MCF 10A (cell line): Measurements from ENCODE around the gene LBP. TPM values are rescaled to one million over a fixed set of nuclear protein-coding genes. Genes with fewer than 3 reads are reported as not detected.

Source experiments
- BruUV-seq: library from RNA; stranded (reverse); fragments of 400-500 nt; replicated peaks from 2 replicates; lab custom pipeline; 2021; lab: Mats Ljungman, UMichigan
- CTCF ChIA-PET: fragments of 300-600 bp; sonication (Branson Sonifier 250); formaldehyde crosslinking; extraction: SDS; loops from one replicate; lab custom pipeline; 2021; ENCODE audit warnings: antibody characterized with exemption, inconsistent platforms; lab: Yijun Ruan, JAX
- POLR2A ChIA-PET: fragments of 300-600, 350-650 bp; sonication (Branson Sonifier 250); formaldehyde crosslinking; extraction: SDS; loops from one replicate; lab custom pipeline; 2020; ENCODE audit warnings: antibody characterized with exemption, inconsistent platforms; lab: Yijun Ruan, JAX
- DNase-seq: peaks from one replicate; pipeline ENCODE4 v3.0.0-alpha.2; 2018; ENCODE audit not compliant: unreplicated experiment
- H3K27ac Mint-ChIP-seq: one replicate; pipeline ENCODE4 v1.8.0; 2022; ENCODE audit warnings: mild to moderate bottlenecking, low read depth, mixed read lengths; ENCODE audit not compliant: unreplicated experiment
- H3K27me3 Mint-ChIP-seq: one replicate; pipeline ENCODE4 v1.8.0; 2022; ENCODE audit warnings: mixed read lengths; ENCODE audit not compliant: insufficient read depth, unreplicated experiment
- H3K36me3 Mint-ChIP-seq: one replicate; pipeline ENCODE4 v1.8.0; 2022; ENCODE audit warnings: mild to moderate bottlenecking, moderate library complexity, mixed read lengths; ENCODE audit not compliant: insufficient read depth, unreplicated experiment
- H3K4me1 Mint-ChIP-seq: one replicate; pipeline ENCODE4 v1.8.0; 2022; ENCODE audit warnings: mixed read lengths; ENCODE audit not compliant: insufficient read depth, unreplicated experiment
- H3K4me3 Mint-ChIP-seq: one replicate; pipeline ENCODE4 v1.8.0; 2022; ENCODE audit warnings: mild to moderate bottlenecking, moderate library complexity, mixed read lengths; ENCODE audit not compliant: unreplicated experiment
- H3K9me3 Mint-ChIP-seq: one replicate; pipeline ENCODE4 v1.8.0; 2022; ENCODE audit warnings: mixed read lengths; ENCODE audit not compliant: unreplicated experiment
- intact Hi-C: fragments of 100-400 bp; cut with micrococcal nuclease; formaldehyde crosslinking; loops from 2 replicates; pipeline ENCODE4 v1.14.1; 2022
- total RNA-seq: library from RNA; stranded (reverse); gene quantifications from 2 replicates; pipeline ENCODE4 v1.2.3, GENCODE V29; 2022
- TF ChIP-seq, protein P1 (sequence below): fragments of 200-600 bp; IDR thresholded peaks from one replicate; pipeline ENCODE4 v1.8.0; 2022; ENCODE audit warnings: antibody characterized with exemption, mild to moderate bottlenecking; ENCODE audit not compliant: unreplicated experiment

The LBP gene
- total RNA-seq, 1 experiment from 2014 or later, result not detected

DNA sequence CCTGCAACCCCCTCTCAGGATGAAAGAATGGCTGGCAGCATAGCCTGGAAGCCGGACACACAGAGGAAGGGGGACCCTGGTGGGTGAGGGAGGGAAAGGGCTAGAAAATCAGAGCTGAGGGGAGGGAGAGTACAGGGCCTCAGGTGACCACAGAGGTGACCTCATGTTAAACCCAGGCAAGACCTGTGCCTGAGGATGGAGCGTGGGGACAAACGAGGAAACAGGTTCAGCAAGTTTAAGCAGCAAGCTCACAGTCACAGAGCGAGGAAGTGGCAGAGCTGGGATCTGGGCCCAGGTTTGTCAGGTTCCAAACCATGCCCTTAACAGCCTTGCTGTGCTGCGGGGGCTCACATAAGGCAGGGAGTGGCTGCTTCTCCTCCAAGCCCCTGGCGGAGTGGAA lies 46.3 kb upstream of the LBP start:
- BruUV-seq, result no TSS peak
- Mint-ChIP-seq H3K36me3 (no peaks in the 10 kb centered on the region), H3K4me1 (no peaks in the 10 kb centered on the region), H3K9me3 (no peaks in the 10 kb centered on the region), H3K27ac (no peak overlapping the region), H3K4me3 (no peak overlapping the region), H3K27me3 (peaks cover 37% of the 10 kb centered on the region)
- POLR2A ChIA-PET, result no interaction called here
- TF ChIP-seq, protein P1, sequence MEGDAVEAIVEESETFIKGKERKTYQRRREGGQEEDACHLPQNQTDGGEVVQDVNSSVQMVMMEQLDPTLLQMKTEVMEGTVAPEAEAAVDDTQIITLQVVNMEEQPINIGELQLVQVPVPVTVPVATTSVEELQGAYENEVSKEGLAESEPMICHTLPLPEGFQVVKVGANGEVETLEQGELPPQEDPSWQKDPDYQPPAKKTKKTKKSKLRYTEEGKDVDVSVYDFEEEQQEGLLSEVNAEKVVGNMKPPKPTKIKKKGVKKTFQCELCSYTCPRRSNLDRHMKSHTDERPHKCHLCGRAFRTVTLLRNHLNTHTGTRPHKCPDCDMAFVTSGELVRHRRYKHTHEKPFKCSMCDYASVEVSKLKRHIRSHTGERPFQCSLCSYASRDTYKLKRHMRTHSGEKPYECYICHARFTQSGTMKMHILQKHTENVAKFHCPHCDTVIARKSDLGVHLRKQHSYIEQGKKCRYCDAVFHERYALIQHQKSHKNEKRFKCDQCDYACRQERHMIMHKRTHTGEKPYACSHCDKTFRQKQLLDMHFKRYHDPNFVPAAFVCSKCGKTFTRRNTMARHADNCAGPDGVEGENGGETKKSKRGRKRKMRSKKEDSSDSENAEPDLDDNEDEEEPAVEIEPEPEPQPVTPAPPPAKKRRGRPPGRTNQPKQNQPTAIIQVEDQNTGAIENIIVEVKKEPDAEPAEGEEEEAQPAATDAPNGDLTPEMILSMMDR, result no peak
- CTCF ChIA-PET, result interaction anchor here (0.6 to 1.6 kb wide), 6 partner anchors 22 to 746 kb away, joined by 3 to 6 read pairs (median 4); no protein-coding TSS in a partner anchor
- DNase-seq, result no peak
- intact Hi-C loops, result no loop called here

DNA sequence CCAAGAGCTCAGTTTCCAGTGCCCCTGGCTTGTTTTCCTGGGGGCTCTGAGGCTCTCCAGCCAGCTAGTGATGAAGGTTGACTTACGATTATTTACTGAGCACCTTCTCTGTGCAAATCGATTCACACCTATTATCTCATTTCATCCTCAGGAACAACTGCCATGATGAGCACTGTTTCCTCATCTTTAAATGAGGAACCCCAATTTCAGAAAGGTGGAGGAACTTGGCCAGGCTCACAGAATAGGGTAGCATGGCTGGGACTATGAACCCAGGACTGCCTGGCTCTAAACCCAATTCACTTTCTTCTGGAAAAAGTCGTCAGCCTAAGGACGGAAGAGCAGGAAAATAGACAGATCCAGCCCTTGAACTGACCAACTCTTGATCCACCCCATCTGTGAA lies 45.8 kb upstream of the LBP start:
- TF ChIP-seq, protein P1, result no peak
- BruUV-seq, result no TSS peak
- no peaks in the 10 kb centered on the region for H3K9me3 Mint-ChIP-seq
- peaks cover 37% of the 10 kb centered on the region for H3K27me3 Mint-ChIP-seq
- intact Hi-C loops, result no loop called here
- DNase-seq, result no peak
- CTCF ChIA-PET, result interaction anchor here (0.6 to 1.6 kb wide), 6 partner anchors 21 to 736 kb away, joined by 3 to 6 read pairs (median 4); no protein-coding TSS in a partner anchor
- no peak overlapping the region for H3K27ac Mint-ChIP-seq
- no peaks in the 10 kb centered on the region for H3K4me1 Mint-ChIP-seq
- POLR2A ChIA-PET, result no interaction called here
- H3K36me3 Mint-ChIP-seq, result no peaks in the 10 kb centered on the region
- H3K4me3 Mint-ChIP-seq, result no peak overlapping the region

DNA sequence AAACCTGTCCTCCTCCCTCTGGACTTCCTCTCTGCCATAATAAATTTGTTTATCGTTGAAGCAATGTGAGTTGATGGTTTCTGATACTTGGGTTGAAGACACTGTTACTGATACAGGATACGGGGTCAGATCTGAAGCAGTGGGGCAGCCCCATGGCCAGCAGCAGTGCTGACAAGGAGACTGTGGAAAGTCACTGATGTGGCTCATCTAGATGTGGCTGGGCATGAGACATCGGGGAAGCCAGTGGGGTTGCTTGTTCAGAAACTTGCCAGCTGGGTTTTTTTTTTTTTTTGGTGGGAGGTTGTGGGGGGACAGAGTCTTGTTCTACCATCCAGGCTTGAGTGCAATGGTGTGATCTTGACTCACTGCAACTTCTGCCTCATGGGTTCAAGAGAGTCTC lies 45.0 kb upstream of the LBP start:
- Mint-ChIP-seq H3K9me3 (no peaks in the 10 kb centered on the region), H3K27me3 (peaks cover 37% of the 10 kb centered on the region), H3K36me3 (no peaks in the 10 kb centered on the region), H3K4me1 (no peaks in the 10 kb centered on the region), H3K27ac (no peak overlapping the region), H3K4me3 (no peak overlapping the region)
- intact Hi-C loops, result no loop called here
- no TSS peak for BruUV-seq
- DNase-seq, result no peak
- ChIA-PET CTCF (interaction anchor here (0.7 to 2.0 kb wide), 3 partner anchors 21 to 80 kb away, joined by 3 to 7 read pairs (median 3); no protein-coding TSS in a partner anchor), POLR2A (no interaction called here)
- TF ChIP-seq, protein P1, result no peak

DNA sequence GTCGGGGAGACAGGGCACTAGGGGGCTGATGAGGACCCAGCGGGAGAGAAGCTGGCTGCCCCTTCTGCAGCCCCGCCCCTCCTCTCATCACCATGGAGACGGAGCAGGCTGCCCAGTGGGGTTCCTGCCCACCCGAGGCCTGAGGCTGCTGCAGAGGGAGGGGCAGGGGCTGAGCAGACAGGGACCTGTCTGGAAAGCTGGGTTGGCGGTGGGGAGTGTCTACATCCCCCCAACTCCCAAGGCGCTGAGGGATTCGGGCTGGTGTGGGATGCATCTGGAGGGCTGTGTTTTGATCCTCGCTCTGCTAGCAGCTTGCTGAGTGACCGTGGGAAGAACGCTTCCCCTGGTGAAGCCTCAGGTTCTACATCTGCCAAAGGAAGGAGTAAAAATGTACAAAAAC lies 43.5 kb upstream of the LBP start:
- Mint-ChIP-seq H3K27me3 (peaks cover 37% of the 10 kb centered on the region), H3K4me1 (no peaks in the 10 kb centered on the region), H3K9me3 (no peaks in the 10 kb centered on the region), H3K4me3 (no peak overlapping the region), H3K36me3 (no peaks in the 10 kb centered on the region), H3K27ac (no peak overlapping the region)
- ChIA-PET POLR2A (no interaction called here), CTCF (interaction anchor here (2.0 kb wide), 1 partner anchor 81 kb away, joined by 7 read pairs; no protein-coding TSS in a partner anchor)
- BruUV-seq, result no TSS peak
- no peak for DNase-seq
- TF ChIP-seq, protein P1, result no peak
- intact Hi-C loops, result no loop called here
